NCI-H524 treated with DMSO at 0.1 percent for 48 hours (cell line): Measurements from ENCODE around the gene PTDSS2.
A peak's percentile ranks its signal among the peaks of the same experiment; 100 is the strongest.
"Not testable (repeated sequence)": the region's sequence is repeated elsewhere in the genome, so short reads cannot be mapped to it uniquely, and the experiment has no call there.

Experiments used
- DNase-seq: peaks from one replicate; lab custom pipeline; 2025; lab: John Stamatoyannopoulos, UW

The PTDSS2 gene

DNA sequence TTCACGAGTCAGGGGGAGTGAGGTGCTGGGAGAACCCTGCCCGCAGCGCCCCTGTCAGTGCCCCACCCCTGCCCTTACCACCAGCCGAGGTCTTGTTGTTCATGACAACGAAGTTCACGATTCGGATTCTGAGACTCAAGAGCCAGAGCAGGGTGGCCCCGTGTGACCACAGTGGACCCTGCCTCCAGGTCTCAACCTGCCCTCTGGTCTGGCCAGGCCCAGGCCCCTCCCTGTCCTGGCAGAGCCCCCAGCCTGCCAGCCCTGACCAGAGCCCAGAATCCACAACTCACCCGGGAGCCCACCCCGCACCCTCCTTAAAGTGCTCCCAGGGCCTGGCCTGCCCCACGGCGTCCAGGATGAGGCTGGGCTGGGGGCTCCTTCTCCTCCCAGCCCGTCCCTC is 18.2 kb upstream of the PTDSS2 start:
- no peak for DNase-seq

GRCh38 chr11:432501-433100 is 17.5 kb upstream of the PTDSS2 start:
- DNase-seq, result no peak

DNA sequence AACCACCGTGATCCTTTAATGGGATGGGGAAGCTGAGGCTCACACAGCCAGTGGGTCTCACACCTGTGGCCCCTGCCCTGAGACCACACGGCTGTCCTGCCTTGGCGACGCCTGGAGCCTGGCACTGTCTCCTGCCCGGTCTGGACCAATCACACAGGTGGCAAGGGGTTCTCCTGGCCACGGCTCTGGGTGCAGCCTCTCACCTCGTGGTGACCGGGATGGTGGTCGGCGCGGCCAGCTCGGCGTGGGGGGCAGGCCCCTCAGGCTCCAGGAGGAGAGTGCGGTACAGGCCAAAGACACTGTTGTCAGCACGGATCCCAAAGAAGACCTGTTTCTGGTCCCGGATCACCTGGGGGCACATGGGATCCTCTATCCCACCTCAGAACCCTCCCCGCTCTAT is 17.0 kb upstream of the PTDSS2 start:
- no peak for DNase-seq

GRCh38 chr11:433641-434040 is 16.4 kb upstream of the PTDSS2 start:
- no peak for DNase-seq

- no peak for DNase-seq
Observed at GRCh38 chr11:434496-434895, 15.6 kb upstream of the PTDSS2 start.

GRCh38 chr11:434999-435740 is 14.9 kb upstream of the PTDSS2 start:
- not testable (repeated sequence) for DNase-seq

DNA sequence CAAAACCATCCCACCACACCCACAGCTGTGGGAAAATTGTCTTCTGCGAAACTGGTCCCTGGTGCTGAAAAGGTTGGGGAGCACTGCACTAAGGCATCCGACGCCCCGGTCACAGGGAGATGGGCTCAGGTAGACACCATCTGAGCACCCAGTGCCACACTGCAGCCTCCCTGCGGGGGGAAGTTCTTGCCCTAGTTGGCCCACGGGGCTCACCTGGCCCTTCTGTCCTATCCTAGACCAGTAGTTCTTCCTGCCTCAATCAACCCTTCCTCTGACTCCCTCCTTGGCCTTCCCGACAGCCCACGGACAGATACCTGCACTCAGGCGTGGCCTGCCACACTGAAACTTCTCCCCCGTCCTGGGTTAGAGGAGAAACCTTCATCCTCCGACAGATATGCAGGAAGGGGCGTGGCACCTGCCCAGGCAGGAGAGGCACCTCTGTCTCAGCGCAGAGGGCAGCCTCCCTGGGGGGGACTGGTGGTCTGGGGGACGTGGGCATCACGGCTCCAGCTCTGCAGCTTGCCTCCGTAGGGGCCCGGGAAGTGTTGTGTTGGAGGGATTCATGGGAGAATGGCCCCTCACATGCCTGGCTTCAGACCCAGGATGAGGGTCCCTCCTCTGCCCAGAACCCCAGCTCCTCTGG is 12.7 kb upstream of the PTDSS2 start:
- no peak for DNase-seq

GRCh38 chr11:438101-438844 is 11.8 kb upstream of the PTDSS2 start:
- no peak for DNase-seq

- DNase-seq, result no peak
Observed at GRCh38 chr11:439315-440064, 10.6 kb upstream of the PTDSS2 start.

DNA sequence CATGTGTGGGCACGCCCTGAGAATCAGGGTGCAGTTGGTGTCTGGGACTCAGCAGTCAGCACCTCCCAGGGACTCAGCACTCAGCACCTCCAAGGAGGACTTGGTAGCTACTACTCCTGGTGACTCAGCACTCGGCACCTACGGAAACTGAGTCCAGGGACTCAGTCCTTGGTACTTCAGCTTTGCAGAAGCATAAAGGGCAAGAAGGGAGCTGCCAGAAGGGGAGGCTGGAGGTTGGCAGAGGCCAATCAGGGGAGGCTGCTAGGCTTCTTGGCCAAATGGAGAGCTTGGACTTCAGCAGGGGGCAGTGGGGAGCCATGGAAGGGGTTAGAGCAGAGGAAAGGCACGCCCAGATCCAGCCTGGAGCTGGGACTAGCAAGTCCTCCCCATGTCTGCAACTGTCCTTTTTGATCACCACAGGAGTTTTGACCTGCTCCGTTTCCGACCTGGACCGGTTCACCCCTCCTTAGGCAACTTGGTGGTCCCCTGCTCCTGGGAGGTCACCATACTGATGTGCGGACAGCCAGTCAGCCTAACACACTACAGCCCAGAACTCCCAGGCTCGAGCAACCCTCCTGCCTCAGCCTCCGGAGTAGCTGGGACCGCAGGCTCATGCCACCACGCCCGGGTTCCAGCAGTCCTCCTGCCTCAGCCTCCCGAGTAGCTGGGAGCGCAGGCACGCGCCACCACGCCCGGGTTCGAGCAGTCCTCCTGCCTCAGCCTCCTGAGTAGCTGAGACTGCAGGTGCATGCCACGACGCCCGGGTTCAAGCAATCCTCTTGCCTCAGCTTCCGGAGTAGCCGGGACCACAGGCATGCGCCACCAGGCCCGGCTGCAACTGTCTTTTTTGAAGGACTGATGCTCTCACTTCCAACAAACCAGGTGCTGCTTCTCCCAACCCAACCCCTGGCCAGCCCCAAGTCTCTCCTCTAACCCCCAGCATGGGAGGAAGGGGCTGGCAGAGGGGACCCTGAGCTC is 9.7 kb upstream of the PTDSS2 start:
- DNase-seq, result no peak

GRCh38 chr11:441043-441417 is 9.0 kb upstream of the PTDSS2 start:
- no peak for DNase-seq

DNA sequence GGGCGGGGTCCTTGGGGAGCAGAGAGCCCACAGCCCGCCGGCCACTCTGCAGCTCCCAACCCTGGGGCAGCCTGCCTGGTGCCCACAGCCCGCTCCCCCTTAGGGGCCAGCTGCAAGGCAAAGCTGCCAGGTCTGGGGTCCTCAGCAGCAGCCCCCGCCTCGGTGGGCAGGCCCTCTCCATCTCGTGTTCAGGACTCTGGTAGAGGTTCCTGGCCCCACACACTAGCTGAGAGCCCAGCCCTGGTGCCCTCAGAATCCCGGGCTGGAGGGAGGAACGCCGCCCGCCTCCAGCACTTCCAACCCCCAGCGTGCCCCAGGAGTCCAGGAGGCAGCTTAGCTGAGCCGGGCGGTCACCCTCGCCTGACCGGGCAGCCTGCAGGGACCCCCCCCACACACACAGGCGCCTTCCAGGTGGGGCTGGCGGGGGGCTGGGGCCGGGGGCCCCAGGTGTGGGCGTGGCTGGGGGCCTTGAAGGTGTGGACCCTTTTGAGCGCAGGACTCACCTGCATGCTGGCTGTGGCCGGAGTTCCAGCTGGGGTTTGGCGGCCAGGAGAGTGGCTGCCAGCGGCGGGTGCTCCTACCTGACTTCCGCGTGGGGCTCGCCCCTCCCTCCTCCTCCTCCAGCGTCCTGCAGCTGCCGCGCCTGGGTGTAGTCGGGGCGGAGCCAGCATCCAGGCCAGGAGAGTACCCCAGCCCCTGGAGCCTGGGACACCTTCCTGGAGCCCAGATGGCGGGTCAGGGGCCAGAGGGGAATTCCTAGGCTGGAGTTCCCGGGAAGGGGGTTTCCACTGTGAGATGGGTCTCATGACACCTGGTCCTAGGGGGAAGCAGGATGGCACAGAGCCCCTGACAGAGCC is 8.4 kb upstream of the PTDSS2 start, which contains the start of gene ANO9:
TSS of gene ANO9 (minus strand) at position 594 of the 857 bp plus-strand sequence. CDS start at position 509, 85 bp downstream.
- DNase-seq, result no peak

DNA sequence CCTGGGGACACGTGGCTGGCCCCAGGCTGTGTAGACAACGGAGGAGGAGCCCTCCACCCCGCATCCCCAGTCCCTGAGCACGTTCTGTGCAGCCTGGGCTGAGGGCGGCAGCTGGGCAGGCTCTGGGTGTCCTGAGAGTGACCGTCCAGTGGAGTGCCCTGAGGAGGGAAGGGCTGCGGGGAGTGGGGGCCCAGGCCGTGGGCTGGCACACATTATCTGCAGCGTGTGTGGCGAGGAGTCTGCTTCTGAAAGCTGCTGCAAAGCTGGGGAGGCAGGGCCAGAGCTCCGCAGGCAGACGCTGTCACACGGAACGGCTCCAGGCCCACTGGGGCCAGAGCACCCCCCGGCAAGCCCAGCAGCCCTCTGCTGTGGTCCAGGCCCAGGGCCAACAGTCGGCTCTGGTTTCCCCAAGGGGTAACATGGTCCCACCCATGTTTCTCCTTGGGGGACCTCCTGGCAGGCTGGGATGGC is 7.4 kb upstream of the PTDSS2 start:
- no peak for DNase-seq

DNA sequence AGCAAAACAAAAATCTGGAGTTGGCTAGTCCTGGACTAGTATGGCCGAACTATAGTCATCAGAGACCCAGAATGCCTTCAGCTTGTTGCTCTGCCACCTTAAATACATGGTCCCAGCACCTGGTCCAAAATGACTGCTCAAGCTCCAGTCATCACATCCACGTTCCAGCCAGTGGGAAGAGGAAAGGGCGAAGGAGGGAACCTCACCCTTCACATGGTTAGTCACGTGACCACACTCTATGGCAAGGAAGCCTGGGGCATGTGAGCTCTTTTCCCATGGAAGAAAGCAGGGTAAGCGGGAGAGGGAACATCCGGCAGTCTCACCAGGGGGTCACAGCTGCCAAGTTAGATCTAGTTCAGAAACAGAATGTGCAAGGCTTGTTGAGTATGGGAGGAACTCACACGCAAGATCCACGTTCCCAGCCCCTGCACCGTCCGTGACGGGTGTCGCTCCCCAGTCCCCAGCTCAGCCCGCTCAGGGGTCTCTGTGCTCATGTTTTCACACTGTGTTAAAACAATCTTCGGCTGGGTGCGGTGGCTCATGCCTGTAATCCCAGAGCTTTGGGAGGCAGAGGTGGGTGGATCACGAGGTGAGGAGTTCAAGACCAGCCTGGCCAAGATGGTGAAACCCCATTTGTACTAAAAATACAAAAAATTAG is 6.4 kb upstream of the PTDSS2 start:
- peak; percentile 66 for DNase-seq

GRCh38 chr11:444396-445144 is 5.5 kb upstream of the PTDSS2 start:
- DNase-seq, result peak; percentile 81

GRCh38 chr11:445765-446588 is 4.1 kb upstream of the PTDSS2 start:
- no peak for DNase-seq

GRCh38 chr11:446891-447290 is 3.2 kb upstream of the PTDSS2 start:
- DNase-seq, result no peak
